ENCODE data around the gene BRME1. TPM values are rescaled to one million over a fixed set of nuclear protein-coding genes. Genes with fewer than 3 reads are reported as not detected.
A peak's percentile ranks its signal among the peaks of the same experiment; 100 is the strongest.

BRME1 gene
- total and polyA plus RNA-seq, 2 of the 13 experiments (the other 11 are each of a cell fraction or from before 2014, with no cell fraction given) = 0.74 to 1.5 TPM

GRCh38 chr19:13841086-13841961 lies 64.6 kb downstream of the BRME1 start:
- ChIA-PET CTCF (ENCODE audit: low intra/inter-chr PET ratio, low total read pairs) (no interaction called here), POLR2A (interaction anchor here (0.6 to 1.1 kb wide), 3 partner anchors 10 to 152 kb away, joined by 3 to 4 read pairs (median 3); no protein-coding TSS in a partner anchor)
- Histone ChIP-seq H4K20me1 (ENCODE audit: insufficient read depth, low read length) (no peaks in the 10 kb centered on the region), H3K9me3 (ENCODE audit: low read length) (no peaks in the 10 kb centered on the region), H3K9ac (ENCODE audit: insufficient read depth, low read depth, low read length) (peak overlapping the region; percentile 96), H3K4me2 (ENCODE audit: low read depth, low read length) (peak overlapping the region; percentile 92), H3K27ac (ENCODE audit: extremely low read length, insufficient read depth, low read length) (peak overlapping the region; percentile 63), H3K4me1 (ENCODE audit: insufficient read depth, low read length) (peaks cover 69% of the 10 kb centered on the region), H2AFZ (ENCODE audit: low read length) (no peak overlapping the region), H3K79me2 (ENCODE audit: insufficient read depth, low read length) (peaks cover 25% of the 10 kb centered on the region), H3K27me3 (ENCODE audit: control insufficient read depth in 1 of 2, insufficient read depth in 2 of 2, low read length in 2 of 2) (no peaks in the 10 kb centered on the region), H3K4me3 (replicated peaks in 1 of 3; ENCODE audit: insufficient read depth in 1 of 3, low read depth in 2 of 3, low read length in 3 of 3) (peak overlapping the region; percentile 61 to 90 (median 85); a peak in 5 of 6 replicates), H3K36me3 (replicated peaks in 1 of 2; ENCODE audit: control insufficient read depth in 1 of 2, insufficient read depth in 2 of 2, low read length in 2 of 2) (no peaks in the 10 kb centered on the region; a peak in 2 of 5 replicates)
- FAIRE-seq (no peak), ATAC-seq (no peak), DNase-seq (ENCODE audit: low spot score) (no peak)
- in situ Hi-C loops (cut with HindIII; ENCODE audit: extremely low pct_ligation_motif_present, low pct_unique_long_range_greater_than_20kb) = no loop called here
- intact Hi-C loops (cut with micrococcal nuclease; ENCODE audit: unreplicated experiment) = no loop called here
- BruUV-seq (replicated peaks) = no TSS peak
- WGBS (ENCODE audit: low lambda C conversion rate) = 91% methylated on average over 13 of the region's 26 CpGs
- no peak for TF ChIP-seq PRMT3 (CRISPR knock-in tag; IDR thresholded peaks at IDR 0.05; ENCODE audit: borderline replicate concordance, low read depth)
- TF ChIP-seq SKI (IDR thresholded peaks at IDR 0.05; ENCODE audit: partially characterized antibody) = no peak
- no peak for TF ChIP-seq PAX8 (CRISPR knock-in tag; IDR thresholded peaks at IDR 0.05; ENCODE audit: borderline replicate concordance)
- TF ChIP-seq, protein P1, sequence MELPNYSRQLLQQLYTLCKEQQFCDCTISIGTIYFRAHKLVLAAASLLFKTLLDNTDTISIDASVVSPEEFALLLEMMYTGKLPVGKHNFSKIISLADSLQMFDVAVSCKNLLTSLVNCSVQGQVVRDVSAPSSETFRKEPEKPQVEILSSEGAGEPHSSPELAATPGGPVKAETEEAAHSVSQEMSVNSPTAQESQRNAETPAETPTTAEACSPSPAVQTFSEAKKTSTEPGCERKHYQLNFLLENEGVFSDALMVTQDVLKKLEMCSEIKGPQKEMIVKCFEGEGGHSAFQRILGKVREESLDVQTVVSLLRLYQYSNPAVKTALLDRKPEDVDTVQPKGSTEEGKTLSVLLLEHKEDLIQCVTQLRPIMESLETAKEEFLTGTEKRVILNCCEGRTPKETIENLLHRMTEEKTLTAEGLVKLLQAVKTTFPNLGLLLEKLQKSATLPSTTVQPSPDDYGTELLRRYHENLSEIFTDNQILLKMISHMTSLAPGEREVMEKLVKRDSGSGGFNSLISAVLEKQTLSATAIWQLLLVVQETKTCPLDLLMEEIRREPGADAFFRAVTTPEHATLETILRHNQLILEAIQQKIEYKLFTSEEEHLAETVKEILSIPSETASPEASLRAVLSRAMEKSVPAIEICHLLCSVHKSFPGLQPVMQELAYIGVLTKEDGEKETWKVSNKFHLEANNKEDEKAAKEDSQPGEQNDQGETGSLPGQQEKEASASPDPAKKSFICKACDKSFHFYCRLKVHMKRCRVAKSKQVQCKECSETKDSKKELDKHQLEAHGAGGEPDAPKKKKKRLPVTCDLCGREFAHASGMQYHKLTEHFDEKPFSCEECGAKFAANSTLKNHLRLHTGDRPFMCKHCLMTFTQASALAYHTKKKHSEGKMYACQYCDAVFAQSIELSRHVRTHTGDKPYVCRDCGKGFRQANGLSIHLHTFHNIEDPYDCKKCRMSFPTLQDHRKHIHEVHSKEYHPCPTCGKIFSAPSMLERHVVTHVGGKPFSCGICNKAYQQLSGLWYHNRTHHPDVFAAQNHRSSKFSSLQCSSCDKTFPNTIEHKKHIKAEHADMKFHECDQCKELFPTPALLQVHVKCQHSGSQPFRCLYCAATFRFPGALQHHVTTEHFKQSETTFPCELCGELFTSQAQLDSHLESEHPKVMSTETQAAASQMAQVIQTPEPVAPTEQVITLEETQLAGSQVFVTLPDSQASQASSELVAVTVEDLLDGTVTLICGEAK (IDR thresholded peaks at IDR 0.05) = no peak
- TF ChIP-seq, protein P1 (CRISPR knock-in tag; IDR thresholded peaks at IDR 0.05) = 0 out of 2 replicates have a peak, but pooled peaks have one; percentile 31
- no peak for TF ChIP-seq ZBTB1 (CRISPR knock-in tag; IDR thresholded peaks at IDR 0.05; ENCODE audit: borderline replicate concordance)
- TF ChIP-seq MED8 (CRISPR knock-in tag; IDR thresholded peaks at IDR 0.05; ENCODE audit: insufficient replicate concordance) = peak; percentile 47
- TF ChIP-seq, protein P2, sequence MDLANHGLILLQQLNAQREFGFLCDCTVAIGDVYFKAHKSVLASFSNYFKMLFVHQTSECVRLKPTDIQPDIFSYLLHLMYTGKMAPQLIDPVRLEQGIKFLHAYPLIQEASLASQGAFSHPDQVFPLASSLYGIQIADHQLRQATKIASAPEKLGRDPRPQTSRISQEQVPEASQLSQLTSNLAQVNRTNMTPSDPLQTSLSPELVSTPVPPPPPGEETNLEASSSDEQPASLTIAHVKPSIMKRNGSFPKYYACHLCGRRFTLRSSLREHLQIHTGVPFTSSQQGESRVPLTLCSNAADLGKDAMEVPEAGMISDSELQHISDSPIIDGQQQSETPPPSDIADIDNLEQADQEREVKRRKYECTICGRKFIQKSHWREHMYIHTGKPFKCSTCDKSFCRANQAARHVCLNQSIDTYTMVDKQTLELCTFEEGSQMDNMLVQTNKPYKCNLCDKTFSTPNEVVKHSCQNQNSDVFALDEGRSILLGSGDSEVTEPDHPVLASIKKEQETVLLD (CRISPR knock-in tag; IDR thresholded peaks at IDR 0.05; ENCODE audit: low read depth) = no peak
- TF ChIP-seq NR0B2 (CRISPR knock-in tag; IDR thresholded peaks at IDR 0.05) = no peak
- TF ChIP-seq ZNF644 (CRISPR knock-in tag; IDR thresholded peaks at IDR 0.05; ENCODE audit: low read depth) = no peak
